ENCODE measurements around the gene SUMF1.

SUMF1 gene

GRCh38 chr3:4395448-4395847 is 71.6 kb downstream of the SUMF1 start:
- H3K9me3 ChIP-seq (ENCODE audit: insufficient read depth, low read depth, low read length): peaks cover 13% of the 10 kb centered on the region; the same call in 1 of the 2 replicates
- H3K9ac ChIP-seq (ENCODE audit: low read depth, low read length, poor library complexity, severe bottlenecking): peak overlapping the region; percentile 72
- no peaks in the 10 kb centered on the region for H3K79me2 ChIP-seq (ENCODE audit: insufficient read depth, low read length)
- no peaks in the 10 kb centered on the region for H3K36me3 ChIP-seq (ENCODE audit: insufficient read depth, low read length)
- H3K4me3 ChIP-seq (ENCODE audit: low read length, poor library complexity, severe bottlenecking): peak overlapping the region; percentile 20
- peak overlapping the region; percentile 70 for H3K4me2 ChIP-seq (ENCODE audit: low read depth, low read length, poor library complexity, severe bottlenecking)
- H3F3A ChIP-seq (ENCODE audit: low read depth): 0 out of 2 replicates have a peak, but pooled peaks cover 3% of the 10 kb centered on the region
- TF ChIP-seq EZH2phosphoT487 (IDR thresholded peaks at IDR 0.05; ENCODE audit: borderline replicate concordance): no peak
- TF ChIP-seq, protein P1, sequence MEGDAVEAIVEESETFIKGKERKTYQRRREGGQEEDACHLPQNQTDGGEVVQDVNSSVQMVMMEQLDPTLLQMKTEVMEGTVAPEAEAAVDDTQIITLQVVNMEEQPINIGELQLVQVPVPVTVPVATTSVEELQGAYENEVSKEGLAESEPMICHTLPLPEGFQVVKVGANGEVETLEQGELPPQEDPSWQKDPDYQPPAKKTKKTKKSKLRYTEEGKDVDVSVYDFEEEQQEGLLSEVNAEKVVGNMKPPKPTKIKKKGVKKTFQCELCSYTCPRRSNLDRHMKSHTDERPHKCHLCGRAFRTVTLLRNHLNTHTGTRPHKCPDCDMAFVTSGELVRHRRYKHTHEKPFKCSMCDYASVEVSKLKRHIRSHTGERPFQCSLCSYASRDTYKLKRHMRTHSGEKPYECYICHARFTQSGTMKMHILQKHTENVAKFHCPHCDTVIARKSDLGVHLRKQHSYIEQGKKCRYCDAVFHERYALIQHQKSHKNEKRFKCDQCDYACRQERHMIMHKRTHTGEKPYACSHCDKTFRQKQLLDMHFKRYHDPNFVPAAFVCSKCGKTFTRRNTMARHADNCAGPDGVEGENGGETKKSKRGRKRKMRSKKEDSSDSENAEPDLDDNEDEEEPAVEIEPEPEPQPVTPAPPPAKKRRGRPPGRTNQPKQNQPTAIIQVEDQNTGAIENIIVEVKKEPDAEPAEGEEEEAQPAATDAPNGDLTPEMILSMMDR (conservative IDR thresholded peaks at IDR 0.05; ENCODE audit: low read length): no peak
- H3K4me1 ChIP-seq (ENCODE audit: insufficient read depth, low read length, poor library complexity, severe bottlenecking): peaks cover 58% of the 10 kb centered on the region
- H3K27me3 ChIP-seq (ENCODE audit: insufficient read depth, low read length, poor library complexity, severe bottlenecking): no peaks in the 10 kb centered on the region
- no peak overlapping the region for H2AFZ ChIP-seq (ENCODE audit: low read length)
- no peaks in the 10 kb centered on the region for H3K9me2 ChIP-seq (replicated peaks; ENCODE audit: low read depth, low read length)
- no peaks in the 10 kb centered on the region for H4K20me1 ChIP-seq (ENCODE audit: insufficient read depth, low read length, poor library complexity, severe bottlenecking)

DNA sequence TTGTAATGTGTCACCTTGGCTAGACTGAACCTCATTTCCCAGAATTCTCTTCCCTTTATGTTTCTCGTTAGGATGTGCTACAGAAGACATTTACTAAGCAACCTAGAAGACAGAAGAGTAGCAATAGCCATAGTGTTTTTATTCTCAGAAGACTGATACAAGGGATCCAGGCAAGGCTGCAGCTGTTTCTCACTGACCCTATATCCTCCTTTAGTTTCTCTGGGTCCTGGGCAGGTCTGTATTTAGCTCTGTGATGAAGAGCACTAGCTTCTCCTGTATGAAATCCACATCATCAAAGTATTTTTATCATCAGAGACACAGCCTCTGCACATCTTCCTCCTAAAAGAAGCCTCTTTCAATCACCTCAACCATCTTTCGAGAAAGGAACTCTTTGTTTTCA is 72.5 kb downstream of the SUMF1 start:
- TF ChIP-seq, protein P1 (conservative IDR thresholded peaks at IDR 0.05; ENCODE audit: low read length): no peak
- no peak for TF ChIP-seq EZH2phosphoT487 (IDR thresholded peaks at IDR 0.05; ENCODE audit: borderline replicate concordance)
- Histone ChIP-seq H3K27me3 (ENCODE audit: insufficient read depth, low read length, poor library complexity, severe bottlenecking) (no peaks in the 10 kb centered on the region), H3K9me3 (ENCODE audit: insufficient read depth, low read depth, low read length) (peaks cover 13% of the 10 kb centered on the region; the same call in 1 of the 2 replicates), H3K9ac (ENCODE audit: low read depth, low read length, poor library complexity, severe bottlenecking) (peak overlapping the region; percentile 72), H3K79me2 (ENCODE audit: insufficient read depth, low read length) (no peaks in the 10 kb centered on the region), H3K4me2 (ENCODE audit: low read depth, low read length, poor library complexity, severe bottlenecking) (peak overlapping the region; percentile 70), H3K36me3 (ENCODE audit: insufficient read depth, low read length) (no peaks in the 10 kb centered on the region), H3K9me2 (replicated peaks; ENCODE audit: low read depth, low read length) (no peaks in the 10 kb centered on the region), H3F3A (ENCODE audit: low read depth) (0 out of 2 replicates have a peak, but pooled peaks cover 3% of the 10 kb centered on the region), H3K4me1 (ENCODE audit: insufficient read depth, low read length, poor library complexity, severe bottlenecking) (peaks cover 62% of the 10 kb centered on the region), H3K4me3 (ENCODE audit: low read length, poor library complexity, severe bottlenecking) (peak overlapping the region; percentile 62), H2AFZ (ENCODE audit: low read length) (no peak overlapping the region), H4K20me1 (ENCODE audit: insufficient read depth, low read length, poor library complexity, severe bottlenecking) (no peaks in the 10 kb centered on the region)

DNA sequence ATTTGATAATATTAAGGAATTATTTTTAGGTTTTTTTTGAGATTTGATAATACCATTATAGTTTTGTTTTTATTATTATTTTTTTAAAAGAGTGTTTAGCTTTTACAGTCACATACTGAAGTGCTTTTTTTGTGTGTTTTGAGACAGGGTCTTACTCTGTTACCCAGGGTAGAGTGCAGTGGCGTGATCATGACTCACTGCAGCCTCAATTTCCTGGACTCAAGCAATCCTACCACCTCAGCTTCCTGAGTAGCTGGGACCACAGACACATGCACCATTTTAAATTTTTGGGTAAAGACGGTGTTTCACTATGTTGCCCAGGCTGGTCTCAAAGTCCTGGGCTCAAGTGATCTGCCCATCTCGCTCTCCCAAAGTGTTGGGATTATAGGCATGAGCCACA is 73.0 kb downstream of the SUMF1 start:
- H3K9ac ChIP-seq (ENCODE audit: low read depth, low read length, poor library complexity, severe bottlenecking): peak overlapping the region; percentile 72
- TF ChIP-seq EZH2phosphoT487 (IDR thresholded peaks at IDR 0.05; ENCODE audit: borderline replicate concordance): no peak
- TF ChIP-seq, protein P1 (conservative IDR thresholded peaks at IDR 0.05; ENCODE audit: low read length): no peak
- H4K20me1 ChIP-seq (ENCODE audit: insufficient read depth, low read length, poor library complexity, severe bottlenecking): no peaks in the 10 kb centered on the region
- 0 out of 2 replicates have a peak, but pooled peaks cover 3% of the 10 kb centered on the region for H3F3A ChIP-seq (ENCODE audit: low read depth)
- H3K4me2 ChIP-seq (ENCODE audit: low read depth, low read length, poor library complexity, severe bottlenecking): peak overlapping the region; percentile 70
- H3K4me1 ChIP-seq (ENCODE audit: insufficient read depth, low read length, poor library complexity, severe bottlenecking): peaks cover 67% of the 10 kb centered on the region
- no peaks in the 10 kb centered on the region for H3K36me3 ChIP-seq (ENCODE audit: insufficient read depth, low read length)
- H3K9me2 ChIP-seq (replicated peaks; ENCODE audit: low read depth, low read length): no peaks in the 10 kb centered on the region
- peaks cover 13% of the 10 kb centered on the region; the same call in 1 of the 2 replicates for H3K9me3 ChIP-seq (ENCODE audit: insufficient read depth, low read depth, low read length)
- H3K79me2 ChIP-seq (ENCODE audit: insufficient read depth, low read length): no peaks in the 10 kb centered on the region
- no peak overlapping the region; the same call in 1 of the 2 replicates for H2AFZ ChIP-seq (ENCODE audit: low read length)
- peak overlapping the region; percentile 62 for H3K4me3 ChIP-seq (ENCODE audit: low read length, poor library complexity, severe bottlenecking)
- no peaks in the 10 kb centered on the region for H3K27me3 ChIP-seq (ENCODE audit: insufficient read depth, low read length, poor library complexity, severe bottlenecking)
